Activated CD4-positive, CD25-positive, alpha-beta regulatory T cell treated with anti-CD3 and anti-CD28 coated beads, Interleukin-2, amount 50 U/mL, for 72 hours (primary cell): ENCODE measurements around the gene CDKAL1.
"Not testable (repeated sequence)": the region's sequence is repeated elsewhere in the genome, so short reads cannot be mapped to it uniquely, and the experiment has no call there.

Experiments
- DNase-seq: peaks from one replicate; pipeline ENCODE4 v3.0.0; 2021

The CDKAL1 gene

GRCh38 chr6:21091411-21091810, 557.2 kb downstream of the CDKAL1 start:
- DNase-seq, result no peak

- DNase-seq, result not testable (repeated sequence)
Measured at GRCh38 chr6:21092231-21092772, 558.0 kb downstream of the CDKAL1 start.

GRCh38 chr6:21095462-21095861, 561.2 kb downstream of the CDKAL1 start:
- no peak for DNase-seq

- no peak for DNase-seq
Measured at GRCh38 chr6:21098134-21098533, 563.9 kb downstream of the CDKAL1 start.

- no peak for DNase-seq
Measured at GRCh38 chr6:21098744-21099143, 564.5 kb downstream of the CDKAL1 start.

GRCh38 chr6:21099338-21100314, 565.4 kb downstream of the CDKAL1 start:
- no peak for DNase-seq

GRCh38 chr6:21100991-21101390, 566.7 kb downstream of the CDKAL1 start:
- no peak for DNase-seq

- DNase-seq, result no peak
Measured at GRCh38 chr6:21101694-21102093, 567.4 kb downstream of the CDKAL1 start.

- no peak for DNase-seq
Measured at GRCh38 chr6:21102201-21102600, 567.9 kb downstream of the CDKAL1 start.

- DNase-seq, result no peak
Measured at GRCh38 chr6:21102624-21103023, 568.4 kb downstream of the CDKAL1 start.

GRCh38 chr6:21103626-21104224, 569.5 kb downstream of the CDKAL1 start:
- no peak for DNase-seq

GRCh38 chr6:21104288-21104687, 570.0 kb downstream of the CDKAL1 start:
- no peak for DNase-seq

- no peak for DNase-seq
Measured at GRCh38 chr6:21107796-21108195, 573.5 kb downstream of the CDKAL1 start.

- DNase-seq, result no peak
Measured at GRCh38 chr6:21109391-21110178, 575.3 kb downstream of the CDKAL1 start.

- no peak for DNase-seq
Measured at GRCh38 chr6:21110684-21111083, 576.4 kb downstream of the CDKAL1 start.

GRCh38 chr6:21111093-21111725, 577.0 kb downstream of the CDKAL1 start:
- DNase-seq, result no peak

GRCh38 chr6:21115111-21115510, 580.9 kb downstream of the CDKAL1 start:
- no peak for DNase-seq

- no peak for DNase-seq
Measured at GRCh38 chr6:21116736-21117135, 582.5 kb downstream of the CDKAL1 start.

- no peak for DNase-seq
Measured at GRCh38 chr6:21118216-21118780, 584.0 kb downstream of the CDKAL1 start.

- DNase-seq, result no peak
Measured at GRCh38 chr6:21121636-21122136, 587.4 kb downstream of the CDKAL1 start.

GRCh38 chr6:21123507-21124436, 589.5 kb downstream of the CDKAL1 start:
- DNase-seq, result no peak
